HepG2 (cell line): ENCODE data around the gene ITGB7.

Experiments used
- HNRNPL ChIP-seq: fragments of 200-400 bp; formaldehyde crosslinking; IDR thresholded peaks from 2 replicates; pipeline ENCODE4 v1.6.1; 2017; ENCODE audit warnings: mild to moderate bottlenecking, low read depth, low read length
- POLR2A ChIP-seq, 2 experiments: IDR thresholded peaks; 2 replicates each; pipeline ENCODE4 v1.6.1; 2011; ENCODE audit warnings: low read depth in 2 of 2, low read length in 2 of 2, mild to moderate bottlenecking in 1 of 2, moderate library complexity in 1 of 2; ENCODE audit not compliant: insufficient read depth in 1 of 2
- POLR2AphosphoS5 ChIP-seq: IDR thresholded peaks from 2 replicates; pipeline ENCODE4 v1.6.1; 2012; ENCODE audit warnings: low read depth, low read length
- SNAPC2 ChIP-seq: sonication (generic); formaldehyde crosslinking; IDR thresholded peaks from 2 replicates; pipeline ENCODE4 v1.8.1; 2022; ENCODE audit warnings: mild to moderate bottlenecking, missing genetic modification reagents

DNA sequence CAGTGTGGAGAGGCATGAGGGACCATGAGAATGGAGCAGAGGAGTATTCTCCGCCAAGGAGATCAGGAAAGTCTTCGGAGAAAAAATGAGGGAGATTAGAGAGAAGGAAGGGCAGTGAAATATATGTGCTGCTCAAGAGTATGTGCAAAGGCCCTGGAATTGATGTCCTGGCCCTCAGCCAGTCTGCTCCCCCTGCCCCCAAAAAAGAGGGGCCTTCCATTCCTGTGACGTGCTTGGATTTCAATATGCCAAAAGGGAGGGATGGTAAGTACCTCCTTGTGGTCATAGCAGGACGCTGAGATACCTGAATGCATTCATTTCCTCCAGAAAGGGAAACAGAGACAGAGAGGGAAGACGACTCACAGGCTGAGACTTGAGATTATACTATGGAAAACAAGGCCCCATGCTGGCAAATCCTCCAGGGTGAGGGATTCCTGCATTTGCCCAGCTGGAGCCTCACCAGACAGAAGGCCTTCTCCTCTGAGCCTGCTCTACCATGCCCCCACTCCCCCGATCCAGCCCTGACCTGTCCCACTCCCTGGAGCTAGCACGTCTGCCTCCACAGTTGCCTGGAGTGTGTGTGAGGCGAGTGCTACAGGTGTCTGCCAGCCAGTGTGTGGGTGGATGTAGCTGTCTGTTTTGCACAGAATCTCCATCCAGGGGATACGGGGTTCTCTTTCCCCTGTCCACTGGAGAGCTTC is 28.8 kb upstream of the ITGB7 start:
- TF ChIP-seq POLR2A (IDR thresholded peaks at IDR 0.05; ENCODE audit: insufficient read depth in 1 of 2, low read depth in 2 of 2, low read length in 2 of 2) (no peak), POLR2AphosphoS5 (no peak), SNAPC2 (CRISPR knock-in tag) (no peak), HNRNPL (no peak)
